Left ventricle myocardium inferior (tissue), 1 donor: ENCODE data around the gene TOP2A. TPM values are rescaled to one million over a fixed set of nuclear protein-coding genes. Genes with fewer than 3 reads are reported as not detected.

ENCODE experiments used
- DNase-seq: peaks from one replicate; pipeline ENCODE4 v3.0.0-alpha.2; 2020
- H3K27ac ChIP-seq: fragments of 200-600 bp; replicated peaks from 2 replicates; pipeline ENCODE4 v1.8.0; 2021
- H3K27me3 ChIP-seq: fragments of 200-600 bp; 2 replicates; pipeline ENCODE4 v1.8.0; 2021; ENCODE audit warnings: low read depth
- H3K36me3 ChIP-seq: fragments of 200-600 bp; 2 replicates; pipeline ENCODE4 v1.8.0; 2021
- H3K4me1 ChIP-seq: fragments of 200-600 bp; 2 replicates; pipeline ENCODE4 v1.8.0; 2021
- H3K4me3 ChIP-seq: fragments of 200-600 bp; 2 replicates; pipeline ENCODE4 v1.8.0; 2021; ENCODE audit warnings: mild to moderate bottlenecking, moderate library complexity
- H3K9me3 ChIP-seq: fragments of 200-600 bp; replicated peaks from 2 replicates; pipeline ENCODE4 v1.8.0; 2021
- CTCF ChIP-seq: fragments of 200-600 bp; IDR thresholded peaks from 2 replicates; pipeline ENCODE4 v1.8.0; 2021; ENCODE audit warnings: antibody characterized with exemption, mild to moderate bottlenecking, borderline replicate concordance
- intact Hi-C: fragments of 100-400 bp; cut with micrococcal nuclease; formaldehyde crosslinking; loops from one replicate; pipeline ENCODE4 v1.11.0; 2022
- total RNA-seq: library from RNA; stranded (reverse); fragmentation: NEBNext Ultra II Directional; extraction: Animal tissue kit (Norgen Biotek cat#: 25700); gene quantifications from one replicate; pipeline ENCODE4 v1.2.1, GENCODE V29; 2021
- donor health status: DM: no; HTN: yes; CAD: no; lungs with severe emphysema.

Gene TOP2A
- total RNA-seq, 1 donor from 2014 or later, result 2.1 TPM

- no peak for TF ChIP-seq CTCF
- H3K9me3 ChIP-seq, result no peaks in the 10 kb centered on the region
- H3K27me3 ChIP-seq, result no peaks in the 10 kb centered on the region
- no peak for DNase-seq
- peaks cover 78% of the 10 kb centered on the region for H3K4me1 ChIP-seq
- intact Hi-C loops, result loop anchor here (5.0 to 10.0 kb wide), 2 partner anchors 50 to 62 kb away; partner anchors contain the start of gene TOP2A
- H3K4me3 ChIP-seq, result no peak overlapping the region
- peak overlapping the region; percentile 27 for H3K27ac ChIP-seq
- peaks cover 74% of the 10 kb centered on the region for H3K36me3 ChIP-seq
Measured at GRCh38 chr17:40352237-40352778, 65.4 kb downstream of the TOP2A start.

- intact Hi-C loops, result loop anchor here (5.0 to 10.0 kb wide), 2 partner anchors 49 to 63 kb away; partner anchors contain the start of gene TOP2A
Measured at GRCh38 chr17:40351359-40352236, 66.1 kb downstream of the TOP2A start.

GRCh38 chr17:40350689-40351358, 66.9 kb downstream of the TOP2A start:
- Histone ChIP-seq H3K27ac (peak overlapping the region; percentile 97), H3K36me3 (peaks cover 67% of the 10 kb centered on the region)

More at GRCh38 chr17:40351359-40352236, 66.1 kb downstream of the TOP2A start:
- no peak for TF ChIP-seq CTCF
- peaks cover 81% of the 10 kb centered on the region for H3K4me1 ChIP-seq
- no peak for DNase-seq
- H3K36me3 ChIP-seq, result peaks cover 74% of the 10 kb centered on the region
- no peaks in the 10 kb centered on the region for H3K9me3 ChIP-seq
- H3K27ac ChIP-seq, result peak overlapping the region; percentile 27
- H3K4me3 ChIP-seq, result no peak overlapping the region
- H3K27me3 ChIP-seq, result no peaks in the 10 kb centered on the region

GRCh38 chr17:40349895-40350688, 67.6 kb downstream of the TOP2A start:
- Histone ChIP-seq H3K27me3 (no peaks in the 10 kb centered on the region), H3K4me3 (peak overlapping the region; percentile 78), H3K27ac (peak overlapping the region; percentile 97), H3K4me1 (peaks cover 81% of the 10 kb centered on the region), H3K9me3 (no peaks in the 10 kb centered on the region), H3K36me3 (peaks cover 59% of the 10 kb centered on the region)
- intact Hi-C loops, result loop anchor here (5.0 to 10.0 kb wide), 2 partner anchors 48 to 65 kb away; partner anchors contain the start of gene TOP2A
- no peak for DNase-seq
- TF ChIP-seq CTCF, result no peak

More at GRCh38 chr17:40350689-40351358, 66.9 kb downstream of the TOP2A start:
- no peak for DNase-seq
- intact Hi-C loops, result loop anchor here (5.0 to 10.0 kb wide), 2 partner anchors 49 to 64 kb away; partner anchors contain the start of gene TOP2A
- Histone ChIP-seq H3K4me1 (peaks cover 81% of the 10 kb centered on the region), H3K27me3 (no peaks in the 10 kb centered on the region), H3K4me3 (no peak overlapping the region), H3K9me3 (no peaks in the 10 kb centered on the region)
- no peak for TF ChIP-seq CTCF
